ENCODE measurements around the gene BTF3. TPM values are rescaled to one million over a fixed set of nuclear protein-coding genes. Genes with fewer than 3 reads are reported as not detected.

BTF3 gene
- total RNA-seq, 1 donor from 2014 or later, result 388 TPM

DNA sequence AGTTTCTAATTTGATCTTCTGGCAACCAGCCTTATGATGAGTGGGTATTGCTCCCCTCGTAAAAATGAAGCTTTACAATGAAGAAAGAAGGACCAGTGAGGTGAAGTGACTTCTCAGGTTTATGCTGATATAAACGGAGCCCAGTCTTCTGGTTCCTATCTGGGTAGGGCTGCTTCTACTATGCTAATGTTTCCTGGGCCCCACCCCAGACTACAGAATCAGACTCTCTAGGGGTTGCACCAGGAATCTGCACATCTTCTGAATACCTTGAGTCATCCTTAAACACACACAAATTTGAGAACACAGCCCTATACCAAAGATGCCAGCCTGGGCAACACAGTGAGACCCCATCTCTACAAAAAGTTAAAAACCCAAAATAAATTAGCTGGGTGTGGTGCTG is 16.2 kb downstream of the BTF3 start:
- no peak for ATAC-seq
- Histone ChIP-seq H3K4me1 (no peaks in the 10 kb centered on the region), H3K27me3 (ENCODE audit: low read depth) (no peaks in the 10 kb centered on the region), H3K9me3 (no peaks in the 10 kb centered on the region), H3K27ac (no peak overlapping the region), H3K4me3 (no peak overlapping the region), H3K36me3 (no peaks in the 10 kb centered on the region)
- TF ChIP-seq, protein P1, sequence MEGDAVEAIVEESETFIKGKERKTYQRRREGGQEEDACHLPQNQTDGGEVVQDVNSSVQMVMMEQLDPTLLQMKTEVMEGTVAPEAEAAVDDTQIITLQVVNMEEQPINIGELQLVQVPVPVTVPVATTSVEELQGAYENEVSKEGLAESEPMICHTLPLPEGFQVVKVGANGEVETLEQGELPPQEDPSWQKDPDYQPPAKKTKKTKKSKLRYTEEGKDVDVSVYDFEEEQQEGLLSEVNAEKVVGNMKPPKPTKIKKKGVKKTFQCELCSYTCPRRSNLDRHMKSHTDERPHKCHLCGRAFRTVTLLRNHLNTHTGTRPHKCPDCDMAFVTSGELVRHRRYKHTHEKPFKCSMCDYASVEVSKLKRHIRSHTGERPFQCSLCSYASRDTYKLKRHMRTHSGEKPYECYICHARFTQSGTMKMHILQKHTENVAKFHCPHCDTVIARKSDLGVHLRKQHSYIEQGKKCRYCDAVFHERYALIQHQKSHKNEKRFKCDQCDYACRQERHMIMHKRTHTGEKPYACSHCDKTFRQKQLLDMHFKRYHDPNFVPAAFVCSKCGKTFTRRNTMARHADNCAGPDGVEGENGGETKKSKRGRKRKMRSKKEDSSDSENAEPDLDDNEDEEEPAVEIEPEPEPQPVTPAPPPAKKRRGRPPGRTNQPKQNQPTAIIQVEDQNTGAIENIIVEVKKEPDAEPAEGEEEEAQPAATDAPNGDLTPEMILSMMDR (IDR thresholded peaks at IDR 0.05), result no peak
- DNase-seq, result no peak
- intact Hi-C loops (cut with DNase I), result no loop called here

DNA sequence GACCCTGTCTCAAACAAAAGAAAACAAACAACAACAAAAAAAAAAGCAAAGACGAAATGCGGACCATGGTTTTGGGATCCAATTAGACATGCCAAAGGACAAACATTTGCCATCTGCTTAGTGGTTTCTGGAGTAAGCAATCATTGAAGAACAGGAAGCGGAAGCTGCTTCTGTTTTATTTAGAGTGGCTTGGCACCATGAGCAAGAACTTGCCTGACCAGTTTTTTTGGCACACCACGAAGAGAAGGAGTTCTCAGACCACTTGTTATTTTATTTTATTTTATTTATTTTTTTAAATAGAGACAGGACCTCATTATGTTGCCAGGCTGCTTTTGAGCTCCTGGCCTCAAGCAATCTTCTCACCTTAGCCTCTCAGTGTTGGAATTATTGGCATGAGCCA is 17.0 kb downstream of the BTF3 start:
- peak overlapping the region; percentile 25 for H3K27ac ChIP-seq
- peaks cover 4% of the 10 kb centered on the region for H3K4me1 ChIP-seq
- intact Hi-C loops (cut with DNase I), result no loop called here
- TF ChIP-seq, protein P1 (IDR thresholded peaks at IDR 0.05), result no peak
- H3K27me3 ChIP-seq (ENCODE audit: low read depth), result no peaks in the 10 kb centered on the region
- ATAC-seq, result peak; percentile 73 to 85
- no peaks in the 10 kb centered on the region for H3K36me3 ChIP-seq
- DNase-seq, result no peak
- H3K4me3 ChIP-seq, result no peak overlapping the region
- H3K9me3 ChIP-seq, result no peaks in the 10 kb centered on the region

DNA sequence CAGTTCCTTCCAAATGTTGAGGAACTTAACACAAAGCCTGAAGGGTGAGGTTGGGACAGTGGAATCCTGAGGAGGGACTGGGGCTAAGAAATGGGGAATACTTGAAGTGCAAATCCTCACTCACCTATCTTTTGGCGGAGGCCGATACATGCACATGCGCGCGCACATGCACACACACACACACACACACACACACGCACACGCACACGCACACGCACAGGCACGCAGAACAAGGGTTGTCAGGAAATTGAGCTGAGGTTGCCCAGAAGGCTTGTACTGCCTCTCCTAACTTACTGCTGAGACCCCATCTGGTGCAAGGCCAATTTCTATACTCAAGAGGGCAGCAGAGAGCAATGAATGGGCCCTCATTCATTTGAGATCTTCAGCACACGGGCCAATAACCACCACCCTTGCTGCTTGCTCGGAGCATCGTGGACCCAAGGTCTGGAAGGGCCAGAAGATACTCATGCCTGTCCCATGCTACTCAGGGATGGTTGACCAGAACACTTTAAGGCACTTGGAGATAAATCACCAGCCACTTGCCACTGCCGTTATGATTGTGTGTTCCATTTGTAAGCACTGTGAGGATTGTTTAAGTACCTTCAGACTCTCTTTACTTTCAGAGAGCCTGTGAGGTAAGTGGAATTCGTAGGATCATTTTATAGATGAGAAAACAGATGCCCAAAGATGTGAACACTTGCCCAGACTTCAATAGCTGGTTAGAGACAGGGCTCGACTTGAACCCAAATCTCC is 21.5 kb downstream of the BTF3 start:
- no peak overlapping the region for H3K27ac ChIP-seq
- peaks cover 4% of the 10 kb centered on the region for H3K4me1 ChIP-seq
- H3K9me3 ChIP-seq, result no peaks in the 10 kb centered on the region
- intact Hi-C loops (cut with DNase I), result no loop called here
- no peak for DNase-seq
- TF ChIP-seq, protein P1 (IDR thresholded peaks at IDR 0.05), result peak; percentile 68
- no peaks in the 10 kb centered on the region for H3K27me3 ChIP-seq (ENCODE audit: low read depth)
- no peak overlapping the region for H3K4me3 ChIP-seq
- peak; percentile 87 to 91 for ATAC-seq
- no peaks in the 10 kb centered on the region for H3K36me3 ChIP-seq

DNA sequence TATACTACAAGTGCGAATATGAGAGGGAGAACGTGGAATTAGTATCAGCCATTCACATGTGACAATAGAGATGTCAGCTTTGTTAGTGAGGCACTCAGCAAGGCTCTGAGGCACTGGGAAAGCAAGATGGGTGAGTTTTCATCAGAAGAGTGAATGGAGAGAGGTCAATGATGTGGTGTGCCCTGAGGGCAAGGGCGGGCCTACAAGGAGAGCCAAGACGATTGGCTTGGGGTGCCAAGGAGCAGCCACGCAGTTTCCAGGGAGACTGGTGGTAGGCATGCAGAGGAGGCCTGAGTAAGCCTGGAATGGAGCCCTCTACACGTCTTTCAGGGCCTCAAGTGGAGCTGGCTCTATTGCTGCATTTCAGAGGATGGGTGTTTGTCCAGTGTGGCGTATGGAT is 24.7 kb downstream of the BTF3 start:
- DNase-seq (no peak), ATAC-seq (no peak)
- no peaks in the 10 kb centered on the region for H3K27me3 ChIP-seq (ENCODE audit: low read depth)
- no peaks in the 10 kb centered on the region for H3K36me3 ChIP-seq
- TF ChIP-seq, protein P1 (IDR thresholded peaks at IDR 0.05), result no peak
- intact Hi-C loops (cut with DNase I), result no loop called here
- H3K27ac ChIP-seq, result no peak overlapping the region
- H3K9me3 ChIP-seq, result no peaks in the 10 kb centered on the region
- H3K4me3 ChIP-seq, result no peak overlapping the region
- H3K4me1 ChIP-seq, result peaks cover 9% of the 10 kb centered on the region

DNA sequence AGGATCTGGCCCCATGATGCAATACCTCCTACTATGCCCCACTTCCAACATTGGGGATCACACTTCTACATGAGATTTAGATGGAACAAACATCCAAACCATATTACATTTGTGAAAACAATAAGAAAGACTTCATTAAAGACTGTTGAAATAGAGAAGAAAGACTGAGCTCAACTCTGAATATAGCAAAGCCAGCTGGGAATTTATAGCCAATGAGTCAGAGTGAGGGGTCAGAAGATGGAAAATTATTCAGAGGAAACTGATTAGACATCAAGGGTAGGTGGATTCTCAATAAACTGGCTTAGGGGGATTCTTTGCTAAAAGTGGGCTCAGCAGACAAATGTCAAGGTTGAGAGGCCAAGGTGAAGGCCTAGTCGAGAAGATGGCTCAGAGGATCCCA is 25.6 kb downstream of the BTF3 start:
- intact Hi-C loops (cut with DNase I), result no loop called here
- TF ChIP-seq, protein P1 (IDR thresholded peaks at IDR 0.05), result no peak

More for the DNA sequence above, 25.6 kb downstream of the BTF3 start:
- no peaks in the 10 kb centered on the region for H3K36me3 ChIP-seq
- H3K4me1 ChIP-seq, result peaks cover 9% of the 10 kb centered on the region
- H3K9me3 ChIP-seq, result no peaks in the 10 kb centered on the region
- H3K27ac ChIP-seq, result no peak overlapping the region
- H3K27me3 ChIP-seq (ENCODE audit: low read depth), result no peaks in the 10 kb centered on the region
- no peak overlapping the region for H3K4me3 ChIP-seq
- ATAC-seq (no peak), DNase-seq (no peak)
